ENCODE measurements around the gene MYMK.
A peak's percentile ranks its signal among the peaks of the same experiment; 100 is the strongest.

Gene MYMK

GRCh38 chr9:133563291-133563796 lies 38.6 kb upstream of the MYMK start:
- no peak overlapping the region for H3K4me3 ChIP-seq (ENCODE audit: low read depth, low read length)
- DNase-seq (ENCODE audit: low read depth), result no peak
- TF ChIP-seq CTCF (conservative IDR thresholded peaks at IDR 0.05; ENCODE audit: low read depth, low read length), result no peak

GRCh38 chr9:133562611-133563290 lies 38.0 kb upstream of the MYMK start:
- no peak for DNase-seq (ENCODE audit: low read depth)
- H3K4me3 ChIP-seq (ENCODE audit: low read depth, low read length), result no peak overlapping the region
- TF ChIP-seq CTCF (conservative IDR thresholded peaks at IDR 0.05; ENCODE audit: low read depth, low read length), result no peak

- TF ChIP-seq CTCF (conservative IDR thresholded peaks at IDR 0.05; ENCODE audit: low read depth, low read length), result no peak
Measured at GRCh38 chr9:133561976-133562554, 37.3 kb upstream of the MYMK start.

GRCh38 chr9:133560944-133561343 lies 36.2 kb upstream of the MYMK start:
- TF ChIP-seq CTCF (conservative IDR thresholded peaks at IDR 0.05; ENCODE audit: low read depth, low read length), result no peak
- no peak for DNase-seq (ENCODE audit: low read depth)
- H3K4me3 ChIP-seq (ENCODE audit: low read depth, low read length), result no peak overlapping the region

More at GRCh38 chr9:133561976-133562554, 37.3 kb upstream of the MYMK start:
- no peak overlapping the region for H3K4me3 ChIP-seq (ENCODE audit: low read depth, low read length)
- DNase-seq (ENCODE audit: low read depth), result no peak

GRCh38 chr9:133560311-133560710 lies 35.6 kb upstream of the MYMK start:
- no peak for TF ChIP-seq CTCF (conservative IDR thresholded peaks at IDR 0.05; ENCODE audit: low read depth, low read length)
- no peak for DNase-seq (ENCODE audit: low read depth)
- no peak overlapping the region for H3K4me3 ChIP-seq (ENCODE audit: low read depth, low read length)

- TF ChIP-seq CTCF (conservative IDR thresholded peaks at IDR 0.05; ENCODE audit: low read depth, low read length), result no peak
- peak; percentile 75 for DNase-seq (ENCODE audit: low read depth)
- H3K4me3 ChIP-seq (ENCODE audit: low read depth, low read length), result no peak overlapping the region
Measured at GRCh38 chr9:133558191-133559126, 33.7 kb upstream of the MYMK start.

Measured in choroid plexus epithelial cell (primary cell).